WTC11 (cell line): ENCODE measurements around the gene ZFP36L1. TPM values are rescaled to one million over a fixed set of nuclear protein-coding genes. Genes with fewer than 3 reads are reported as not detected.

Experiments
- ATAC-seq: fragments of 200-7000 bp; cut with Tn5 transposase; 2 replicates; pipeline ENCODE4 v1.10.0; 2021; ENCODE audit warnings: mild to moderate bottlenecking, moderate library complexity
- CTCF ChIA-PET: fragments of 300-600 bp; sonication (Branson Sonifier 250); formaldehyde crosslinking; loops from one replicate; lab custom pipeline; 2021; ENCODE audit warnings: antibody characterized with exemption; lab: Charles Lee
- POLR2A ChIA-PET: fragments of 350-600 bp; sonication (Branson Sonifier 250); formaldehyde crosslinking; loops from one replicate; lab custom pipeline; 2021; ENCODE audit warnings: antibody characterized with exemption; lab: Charles Lee
- DNase-seq: peaks from one replicate; pipeline ENCODE4 v3.0.0; 2021; ENCODE audit warnings: low spot score
- H3K27ac Mint-ChIP-seq: 2 replicates; pipeline ENCODE4 v1.8.0; 2021; ENCODE audit warnings: mixed read lengths
- H3K27me3 Mint-ChIP-seq: 2 replicates; pipeline ENCODE4 v1.8.0; 2021; ENCODE audit warnings: low read depth, mild to moderate bottlenecking, moderate library complexity, mixed read lengths
- H3K36me3 Mint-ChIP-seq: 2 replicates; pipeline ENCODE4 v1.8.0; 2021; ENCODE audit warnings: mixed read lengths
- H3K4me1 Mint-ChIP-seq: 2 replicates; pipeline ENCODE4 v1.8.0; 2022; ENCODE audit warnings: mixed read lengths
- H3K4me3 Mint-ChIP-seq: 2 replicates; pipeline ENCODE4 v1.8.0; 2021; ENCODE audit warnings: mild to moderate bottlenecking, moderate library complexity, mixed read lengths
- H3K9me3 Mint-ChIP-seq: 2 replicates; pipeline ENCODE4 v1.8.0; 2021; ENCODE audit warnings: mixed read lengths
- CREB1 ChIP-seq: sonication (generic); formaldehyde crosslinking; IDR thresholded peaks from 2 replicates; pipeline ENCODE4 v1.8.0; 2023; ENCODE audit warnings: mild to moderate bottlenecking, missing genetic modification reagents
- ETV6 ChIP-seq: sonication (generic); formaldehyde crosslinking; IDR thresholded peaks from 2 replicates; pipeline ENCODE4 v1.8.1; 2022; ENCODE audit warnings: mild to moderate bottlenecking, missing genetic modification reagents
- GRHL2 ChIP-seq: fragments of 250-450 bp; sonication (Bioruptor Pico); IDR thresholded peaks from 2 replicates; pipeline ENCODE4 v1.8.0; 2022; ENCODE audit warnings: mild to moderate bottlenecking, moderate library complexity; ENCODE audit not compliant: insufficient replicate concordance, severe bottlenecking
- MAX ChIP-seq: sonication (generic); formaldehyde crosslinking; IDR thresholded peaks from 2 replicates; pipeline ENCODE4 v1.8.0; 2022; ENCODE audit warnings: mild to moderate bottlenecking, missing genetic modification reagents
- PRDM15 ChIP-seq: sonication (generic); formaldehyde crosslinking; IDR thresholded peaks from 2 replicates; pipeline ENCODE4 v1.8.0; 2022; ENCODE audit warnings: missing genetic modification reagents
- RELA ChIP-seq: sonication (generic); formaldehyde crosslinking; IDR thresholded peaks from 2 replicates; pipeline ENCODE4 v1.8.1; 2022; ENCODE audit warnings: missing genetic modification reagents, mild to moderate bottlenecking, borderline replicate concordance
- RORB ChIP-seq: fragments of 250-450 bp; sonication (Bioruptor Pico); IDR thresholded peaks from 2 replicates; pipeline ENCODE4 v1.9.0; 2021; ENCODE audit warnings: mild to moderate bottlenecking
- SMAD3 ChIP-seq: sonication (generic); formaldehyde crosslinking; IDR thresholded peaks from 2 replicates; pipeline ENCODE4 v1.8.0; 2022; ENCODE audit warnings: missing genetic modification reagents, mild to moderate bottlenecking, borderline replicate concordance
- TEAD1 ChIP-seq: sonication (generic); formaldehyde crosslinking; IDR thresholded peaks from 2 replicates; pipeline ENCODE4 v1.8.0; 2022; ENCODE audit warnings: mild to moderate bottlenecking, missing genetic modification reagents
- TEAD4 ChIP-seq: sonication (generic); formaldehyde crosslinking; IDR thresholded peaks from 2 replicates; pipeline ENCODE4 v1.8.0; 2022; ENCODE audit warnings: mild to moderate bottlenecking, missing genetic modification reagents
- ZBTB21 ChIP-seq: sonication (generic); formaldehyde crosslinking; IDR thresholded peaks from 2 replicates; pipeline ENCODE4 v1.8.1; 2023; ENCODE audit warnings: mild to moderate bottlenecking, missing genetic modification reagents, borderline replicate concordance
- ZNF219 ChIP-seq: sonication (generic); formaldehyde crosslinking; IDR thresholded peaks from 2 replicates; pipeline ENCODE4 v1.8.0; 2023; ENCODE audit warnings: missing genetic modification reagents, mild to moderate bottlenecking, borderline replicate concordance
- ZNF416 ChIP-seq: fragments of 250-450 bp; sonication (Bioruptor Pico); IDR thresholded peaks from 2 replicates; pipeline ENCODE4 v1.9.0; 2021; ENCODE audit warnings: mild to moderate bottlenecking, inconsistent platforms
- ZNF423 ChIP-seq: fragments of 250-450 bp; sonication (Bioruptor Pico); IDR thresholded peaks from 2 replicates; pipeline ENCODE4 v2.1.2; 2022; ENCODE audit warnings: mild to moderate bottlenecking, moderate library complexity
- total RNA-seq: library from RNA; stranded (reverse); gene quantifications from 3 replicates; pipeline ENCODE4 v1.2.3, GENCODE V29; 2021
- TF ChIP-seq, protein P1 (sequence below): fragments of 250-450 bp; sonication (Bioruptor Pico); IDR thresholded peaks from 2 replicates; pipeline ENCODE4 v1.9.0; 2021; ENCODE audit warnings: moderate library complexity, mild to moderate bottlenecking, inconsistent platforms, borderline replicate concordance
- TF ChIP-seq, protein P2 (sequence below): fragments of 200-600 bp; IDR thresholded peaks from 2 replicates; pipeline ENCODE4 v1.8.0; 2022; ENCODE audit warnings: antibody characterized with exemption
- TF ChIP-seq, protein P3 (sequence below): sonication (generic); formaldehyde crosslinking; IDR thresholded peaks from 2 replicates; pipeline ENCODE4 v1.8.0; 2022; ENCODE audit warnings: mild to moderate bottlenecking, missing genetic modification reagents
- TF ChIP-seq, protein P4 (sequence below): sonication (generic); formaldehyde crosslinking; IDR thresholded peaks from 2 replicates; pipeline ENCODE4 v1.8.0; 2023; ENCODE audit warnings: mild to moderate bottlenecking, missing genetic modification reagents
- TF ChIP-seq, protein P5 (sequence below): sonication (generic); formaldehyde crosslinking; IDR thresholded peaks from 2 replicates; pipeline ENCODE4 v1.8.1; 2022; ENCODE audit warnings: mild to moderate bottlenecking, missing genetic modification reagents, moderate library complexity, borderline replicate concordance

The ZFP36L1 gene
- total RNA-seq, 1 experiment from 2014 or later, result 132 TPM

- peaks cover 26% of the 10 kb centered on the region for H3K9me3 Mint-ChIP-seq
- 0 out of 2 replicates have a peak, but pooled peaks have one; percentile 41 for TF ChIP-seq PRDM15 (CRISPR knock-in tag)
- peak; percentile 40; the same call in 1 of the 2 replicates for TF ChIP-seq ZNF423
- TF ChIP-seq ZNF416 (CRISPR knock-in tag), result 0 out of 2 replicates have a peak, but pooled peaks have one; percentile 5
- 0 out of 2 replicates have a peak, but pooled peaks have one; percentile 5 for TF ChIP-seq TEAD1 (CRISPR knock-in tag)
- TF ChIP-seq, protein P1, sequence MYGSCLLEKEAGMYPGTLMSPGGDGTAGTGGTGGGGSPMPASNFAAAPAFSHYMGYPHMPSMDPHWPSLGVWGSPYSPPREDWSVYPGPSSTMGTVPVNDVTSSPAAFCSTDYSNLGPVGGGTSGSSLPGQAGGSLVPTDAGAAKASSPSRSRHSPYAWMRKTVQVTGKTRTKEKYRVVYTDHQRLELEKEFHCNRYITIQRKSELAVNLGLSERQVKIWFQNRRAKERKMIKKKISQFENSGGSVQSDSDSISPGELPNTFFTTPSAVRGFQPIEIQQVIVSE (CRISPR knock-in tag), result no peak
- no peak for TF ChIP-seq RELA (CRISPR knock-in tag)
- 0 out of 2 replicates have a peak, but pooled peaks have one; percentile 11 for TF ChIP-seq ETV6 (CRISPR knock-in tag)
- peaks cover 44% of the 10 kb centered on the region for H3K4me1 Mint-ChIP-seq
- peaks cover 26% of the 10 kb centered on the region for H3K36me3 Mint-ChIP-seq
- POLR2A ChIA-PET, result interaction anchor here (1.1 to 1.3 kb wide), 2 partner anchors 17 to 20 kb away, joined by 3 to 4 read pairs; no protein-coding TSS in a partner anchor
- peak; percentile 69 for DNase-seq
- H3K27ac Mint-ChIP-seq, result peak overlapping the region; percentile 96
- CTCF ChIA-PET, result interaction anchor here (0.7 to 1.9 kb wide), 5 partner anchors 18 to 863 kb away, joined by 4 to 11 read pairs (median 7); no protein-coding TSS in a partner anchor
- H3K27me3 Mint-ChIP-seq, result no peaks in the 10 kb centered on the region
- ATAC-seq, result peak; percentile 59
- peak overlapping the region; percentile 98 for H3K4me3 Mint-ChIP-seq
Observed at GRCh38 chr14:68797121-68797670, 4.3 kb upstream of the ZFP36L1 start.

GRCh38 chr14:68796418-68797101, 3.7 kb upstream of the ZFP36L1 start:
- peaks cover 19% of the 10 kb centered on the region for H3K9me3 Mint-ChIP-seq
- H3K4me1 Mint-ChIP-seq, result peaks cover 43% of the 10 kb centered on the region
- peak overlapping the region; percentile 98 for H3K4me3 Mint-ChIP-seq
- H3K36me3 Mint-ChIP-seq, result peaks cover 23% of the 10 kb centered on the region
- POLR2A ChIA-PET, result interaction anchor here (1.0 to 2.0 kb wide), 6 partner anchors 18 to 80 kb away, joined by 3 to 16 read pairs (median 4); no protein-coding TSS in a partner anchor
- no peaks in the 10 kb centered on the region; the same call in 1 of the 2 replicates for H3K27me3 Mint-ChIP-seq
- CTCF ChIA-PET, result interaction anchor here (0.7 to 1.9 kb wide), 7 partner anchors 14 to 862 kb away, joined by 3 to 11 read pairs (median 5); no protein-coding TSS in a partner anchor
- DNase-seq, result no peak
- ATAC-seq, result peak; percentile 0; the same call in 1 of the 2 replicates
- peak overlapping the region; percentile 96 for H3K27ac Mint-ChIP-seq
- no peak for TF ChIP-seq RORB
- TF ChIP-seq, protein P2, sequence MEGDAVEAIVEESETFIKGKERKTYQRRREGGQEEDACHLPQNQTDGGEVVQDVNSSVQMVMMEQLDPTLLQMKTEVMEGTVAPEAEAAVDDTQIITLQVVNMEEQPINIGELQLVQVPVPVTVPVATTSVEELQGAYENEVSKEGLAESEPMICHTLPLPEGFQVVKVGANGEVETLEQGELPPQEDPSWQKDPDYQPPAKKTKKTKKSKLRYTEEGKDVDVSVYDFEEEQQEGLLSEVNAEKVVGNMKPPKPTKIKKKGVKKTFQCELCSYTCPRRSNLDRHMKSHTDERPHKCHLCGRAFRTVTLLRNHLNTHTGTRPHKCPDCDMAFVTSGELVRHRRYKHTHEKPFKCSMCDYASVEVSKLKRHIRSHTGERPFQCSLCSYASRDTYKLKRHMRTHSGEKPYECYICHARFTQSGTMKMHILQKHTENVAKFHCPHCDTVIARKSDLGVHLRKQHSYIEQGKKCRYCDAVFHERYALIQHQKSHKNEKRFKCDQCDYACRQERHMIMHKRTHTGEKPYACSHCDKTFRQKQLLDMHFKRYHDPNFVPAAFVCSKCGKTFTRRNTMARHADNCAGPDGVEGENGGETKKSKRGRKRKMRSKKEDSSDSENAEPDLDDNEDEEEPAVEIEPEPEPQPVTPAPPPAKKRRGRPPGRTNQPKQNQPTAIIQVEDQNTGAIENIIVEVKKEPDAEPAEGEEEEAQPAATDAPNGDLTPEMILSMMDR, result no peak
- TF ChIP-seq, protein P3, sequence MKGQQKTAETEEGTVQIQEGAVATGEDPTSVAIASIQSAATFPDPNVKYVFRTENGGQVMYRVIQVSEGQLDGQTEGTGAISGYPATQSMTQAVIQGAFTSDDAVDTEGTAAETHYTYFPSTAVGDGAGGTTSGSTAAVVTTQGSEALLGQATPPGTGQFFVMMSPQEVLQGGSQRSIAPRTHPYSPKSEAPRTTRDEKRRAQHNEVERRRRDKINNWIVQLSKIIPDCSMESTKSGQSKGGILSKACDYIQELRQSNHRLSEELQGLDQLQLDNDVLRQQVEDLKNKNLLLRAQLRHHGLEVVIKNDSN (CRISPR knock-in tag), result no peak; the same call in 1 of the 2 replicates
- TF ChIP-seq TEAD4 (CRISPR knock-in tag), result peak; percentile 69; the same call in 1 of the 2 replicates
- no peak for TF ChIP-seq ZNF219 (CRISPR knock-in tag)
- 0 out of 2 replicates have a peak, but pooled peaks have one; percentile 28 for TF ChIP-seq MAX (CRISPR knock-in tag)
- 0 out of 2 replicates have a peak, but pooled peaks have one; percentile 59 for TF ChIP-seq ETV6 (CRISPR knock-in tag)
- no peak for TF ChIP-seq ZBTB21
- TF ChIP-seq, protein P4, sequence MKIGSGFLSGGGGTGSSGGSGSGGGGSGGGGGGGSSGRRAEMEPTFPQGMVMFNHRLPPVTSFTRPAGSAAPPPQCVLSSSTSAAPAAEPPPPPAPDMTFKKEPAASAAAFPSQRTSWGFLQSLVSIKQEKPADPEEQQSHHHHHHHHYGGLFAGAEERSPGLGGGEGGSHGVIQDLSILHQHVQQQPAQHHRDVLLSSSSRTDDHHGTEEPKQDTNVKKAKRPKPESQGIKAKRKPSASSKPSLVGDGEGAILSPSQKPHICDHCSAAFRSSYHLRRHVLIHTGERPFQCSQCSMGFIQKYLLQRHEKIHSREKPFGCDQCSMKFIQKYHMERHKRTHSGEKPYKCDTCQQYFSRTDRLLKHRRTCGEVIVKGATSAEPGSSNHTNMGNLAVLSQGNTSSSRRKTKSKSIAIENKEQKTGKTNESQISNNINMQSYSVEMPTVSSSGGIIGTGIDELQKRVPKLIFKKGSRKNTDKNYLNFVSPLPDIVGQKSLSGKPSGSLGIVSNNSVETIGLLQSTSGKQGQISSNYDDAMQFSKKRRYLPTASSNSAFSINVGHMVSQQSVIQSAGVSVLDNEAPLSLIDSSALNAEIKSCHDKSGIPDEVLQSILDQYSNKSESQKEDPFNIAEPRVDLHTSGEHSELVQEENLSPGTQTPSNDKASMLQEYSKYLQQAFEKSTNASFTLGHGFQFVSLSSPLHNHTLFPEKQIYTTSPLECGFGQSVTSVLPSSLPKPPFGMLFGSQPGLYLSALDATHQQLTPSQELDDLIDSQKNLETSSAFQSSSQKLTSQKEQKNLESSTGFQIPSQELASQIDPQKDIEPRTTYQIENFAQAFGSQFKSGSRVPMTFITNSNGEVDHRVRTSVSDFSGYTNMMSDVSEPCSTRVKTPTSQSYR (CRISPR knock-in tag), result no peak
- peak; percentile 86 for TF ChIP-seq ZNF423
- TF ChIP-seq CREB1 (CRISPR knock-in tag), result no peak
- TF ChIP-seq, protein P5, sequence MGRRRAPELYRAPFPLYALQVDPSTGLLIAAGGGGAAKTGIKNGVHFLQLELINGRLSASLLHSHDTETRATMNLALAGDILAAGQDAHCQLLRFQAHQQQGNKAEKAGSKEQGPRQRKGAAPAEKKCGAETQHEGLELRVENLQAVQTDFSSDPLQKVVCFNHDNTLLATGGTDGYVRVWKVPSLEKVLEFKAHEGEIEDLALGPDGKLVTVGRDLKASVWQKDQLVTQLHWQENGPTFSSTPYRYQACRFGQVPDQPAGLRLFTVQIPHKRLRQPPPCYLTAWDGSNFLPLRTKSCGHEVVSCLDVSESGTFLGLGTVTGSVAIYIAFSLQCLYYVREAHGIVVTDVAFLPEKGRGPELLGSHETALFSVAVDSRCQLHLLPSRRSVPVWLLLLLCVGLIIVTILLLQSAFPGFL (CRISPR knock-in tag), result no peak
- TF ChIP-seq GRHL2 (CRISPR knock-in tag), result no peak
- TF ChIP-seq TEAD1 (CRISPR knock-in tag), result 0 out of 2 replicates have a peak, but pooled peaks have one; percentile 81
- TF ChIP-seq SMAD3 (CRISPR knock-in tag), result no peak
